H9 (cell line): ENCODE results near the gene ZSCAN16. TPM values are rescaled to one million over a fixed set of nuclear protein-coding genes. Genes with fewer than 3 reads are reported as not detected.

ENCODE experiments used
- DNase-seq: peaks from one replicate; pipeline ENCODE4 v3.0.0-alpha.2; 2017
- H2AFZ ChIP-seq: one replicate; pipeline ENCODE4 v1.6.1; 2013; ENCODE audit warnings: mild to moderate bottlenecking, low read length, control low read depth, moderate library complexity
- H2AK5ac ChIP-seq: 2 replicates; pipeline ENCODE4 v1.6.1; 2013; ENCODE audit warnings: low read length, control low read depth, mixed read lengths; ENCODE audit not compliant: insufficient read length
- H2BK120ac ChIP-seq: one replicate; pipeline ENCODE4 v1.6.1; 2013; ENCODE audit warnings: low read depth, mild to moderate bottlenecking, low read length, control low read depth, inconsistent platforms; ENCODE audit not compliant: poor library complexity, severe bottlenecking
- H2BK12ac ChIP-seq: 2 replicates; pipeline ENCODE4 v1.6.1; 2013; ENCODE audit warnings: low read length, control low read depth, mixed read lengths, low read depth; ENCODE audit not compliant: insufficient read length
- H2BK15ac ChIP-seq: 2 replicates; pipeline ENCODE4 v1.6.1; 2013; ENCODE audit warnings: low read depth, low read length, control low read depth
- H2BK20ac ChIP-seq: one replicate; pipeline ENCODE4 v1.6.1; 2013; ENCODE audit warnings: low read depth, mild to moderate bottlenecking, low read length, control low read depth, inconsistent platforms; ENCODE audit not compliant: poor library complexity, severe bottlenecking
- H2BK5ac ChIP-seq: 2 replicates; pipeline ENCODE4 v1.6.1; 2013; ENCODE audit warnings: low read length, control low read depth, mixed read lengths; ENCODE audit not compliant: insufficient read length
- H3K14ac ChIP-seq: 2 replicates; pipeline ENCODE4 v1.6.1; 2013; ENCODE audit warnings: low read length, control low read depth; ENCODE audit not compliant: insufficient read depth
- H3K18ac ChIP-seq: 2 replicates; pipeline ENCODE4 v1.6.1; 2013; ENCODE audit warnings: low read depth, mild to moderate bottlenecking, mixed read lengths, low read length, control low read depth; ENCODE audit not compliant: insufficient read length
- H3K23ac ChIP-seq: 2 replicates; pipeline ENCODE4 v1.6.1; 2013; ENCODE audit warnings: low read length, control low read depth, mixed read lengths, low read depth; ENCODE audit not compliant: insufficient read length
- H3K23me2 ChIP-seq: 2 replicates; pipeline ENCODE4 v1.6.1; 2013; ENCODE audit warnings: low read depth, mild to moderate bottlenecking, mixed read lengths, low read length, control low read depth; ENCODE audit not compliant: insufficient read length, poor library complexity, severe bottlenecking
- H3K27ac ChIP-seq: 2 replicates; pipeline ENCODE4 v1.5.1; 2013; ENCODE audit warnings: low read length, control low read depth, mixed read lengths, low read depth; ENCODE audit not compliant: insufficient read length
- H3K27me3 ChIP-seq: 2 replicates; pipeline ENCODE4 v1.6.1; 2013; ENCODE audit warnings: low read length, control low read depth, inconsistent platforms; ENCODE audit not compliant: insufficient read depth
- H3K4ac ChIP-seq: 2 replicates; pipeline ENCODE4 v1.6.1; 2013; ENCODE audit warnings: low read depth, mild to moderate bottlenecking, control low read depth, inconsistent platforms, low read length, moderate library complexity
- H3K4me1 ChIP-seq: 2 replicates; pipeline ENCODE4 v1.6.1; 2013; ENCODE audit warnings: low read length, control low read depth, inconsistent platforms; ENCODE audit not compliant: insufficient read depth
- H3K4me2 ChIP-seq: 2 replicates; pipeline ENCODE4 v1.6.1; 2013; ENCODE audit warnings: low read length, control low read depth, mixed read lengths; ENCODE audit not compliant: insufficient read length, insufficient read depth
- H3K56ac ChIP-seq: 2 replicates; pipeline ENCODE4 v1.6.1; 2013; ENCODE audit warnings: low read depth, mild to moderate bottlenecking, mixed read lengths, low read length, control low read depth; ENCODE audit not compliant: insufficient read length
- H3K79me1 ChIP-seq: 2 replicates; pipeline ENCODE4 v1.6.1; 2013; ENCODE audit warnings: low read depth, mild to moderate bottlenecking, moderate library complexity, low read length, control low read depth, inconsistent platforms; ENCODE audit not compliant: insufficient read depth, poor library complexity, severe bottlenecking
- H3K79me2 ChIP-seq: 2 replicates; pipeline ENCODE4 v1.6.1; 2013; ENCODE audit warnings: low read length, control low read depth, inconsistent platforms; ENCODE audit not compliant: insufficient read depth
- H3K9ac ChIP-seq: 2 replicates; pipeline ENCODE4 v1.6.1; 2013; ENCODE audit warnings: low read length, control low read depth, mixed read lengths; ENCODE audit not compliant: insufficient read length; ENCODE audit errors: extremely low read depth
- H3K9me3 ChIP-seq: one replicate; pipeline ENCODE4 v1.6.1; 2013; ENCODE audit warnings: low read depth, low read length, inconsistent platforms; ENCODE audit not compliant: control insufficient read depth
- H3T11ph ChIP-seq: one replicate; pipeline ENCODE4 v1.6.1; 2013; ENCODE audit warnings: mild to moderate bottlenecking, low read length, control low read depth, inconsistent platforms
- H4K20me1 ChIP-seq: one replicate; pipeline ENCODE4 v1.6.1; 2013; ENCODE audit not compliant: control insufficient read depth, insufficient read length, insufficient read depth
- H4K5ac ChIP-seq: 2 replicates; pipeline ENCODE4 v1.6.1; 2013; ENCODE audit warnings: low read depth, mild to moderate bottlenecking, mixed read lengths, low read length, control low read depth; ENCODE audit not compliant: insufficient read length
- H4K8ac ChIP-seq: replicated peaks from 2 replicates; pipeline ENCODE4 v1.6.1; 2013; ENCODE audit warnings: low read length, control low read depth, mixed read lengths, low read depth; ENCODE audit not compliant: insufficient read length
- H4K91ac ChIP-seq: 2 replicates; pipeline ENCODE4 v1.6.1; 2013; ENCODE audit warnings: low read depth, mild to moderate bottlenecking, moderate library complexity, mixed read lengths, low read length, control low read depth; ENCODE audit not compliant: insufficient read length
- H3K27ac Mint-ChIP-seq, 3 experiments: 2 replicates in 2 of 3; 3 replicates in 1 of 3; pipeline ENCODE4 v1.8.0; 2020 to 2021; ENCODE audit warnings: mixed read lengths in 3 of 3, mild to moderate bottlenecking in 1 of 3, moderate library complexity in 1 of 3
- H3K27me3 Mint-ChIP-seq: 2 replicates; pipeline ENCODE4 v1.8.0; 2021; ENCODE audit warnings: low read depth, mild to moderate bottlenecking, moderate library complexity, mixed read lengths
- H3K36me3 Mint-ChIP-seq, 3 experiments: 2 replicates in 2 of 3; 3 replicates in 1 of 3; pipeline ENCODE4 v1.8.0; 2020 to 2021; ENCODE audit warnings: low read depth in 3 of 3, mixed read lengths in 3 of 3; ENCODE audit not compliant: insufficient read depth in 1 of 3
- H3K4me1 Mint-ChIP-seq, 2 experiments: 2 replicates each; pipeline ENCODE4 v1.8.0; 2020; ENCODE audit warnings: mixed read lengths in 2 of 2
- H3K4me3 Mint-ChIP-seq, 2 experiments: 2 replicates in 1 of 2; 3 replicates in 1 of 2; pipeline ENCODE4 v1.8.0; 2020 to 2021; ENCODE audit warnings: mild to moderate bottlenecking in 2 of 2, mixed read lengths in 2 of 2, moderate library complexity in 1 of 2
- H3K9me3 Mint-ChIP-seq, 2 experiments: 2 replicates in 1 of 2; 3 replicates in 1 of 2; pipeline ENCODE4 v1.8.0; 2020; ENCODE audit warnings: mild to moderate bottlenecking in 2 of 2, mixed read lengths in 2 of 2, moderate library complexity in 1 of 2
- WGBS: extraction: QIAGEN DNeasy Blood & Tissue Kit; methylation state at CpG from one replicate; pipeline ENCODE4 v1.1.7; 2013; ENCODE audit warnings: missing lambda C conversion rate, low lambda C conversion rate, mixed read lengths; ENCODE audit not compliant: insufficient read length; ENCODE audit errors: extremely low coverage; 5-methylcytosine and 5-hydroxymethylcytosine counted together
- total RNA-seq: library from RNA; stranded (reverse); gene quantifications from 2 replicates; pipeline ENCODE4 v1.2.1, GENCODE V29; 2021
- TF ChIP-seq, protein P1 (sequence below): fragments of 200-600 bp; sonication (generic); conservative IDR thresholded peaks from 3 replicates; pipeline ENCODE4 v1.8.0; 2021; ENCODE audit warnings: antibody characterized with exemption, mild to moderate bottlenecking

The ZSCAN16 gene
- total RNA-seq, 1 experiment from 2014 or later, result 11.0 TPM

DNA sequence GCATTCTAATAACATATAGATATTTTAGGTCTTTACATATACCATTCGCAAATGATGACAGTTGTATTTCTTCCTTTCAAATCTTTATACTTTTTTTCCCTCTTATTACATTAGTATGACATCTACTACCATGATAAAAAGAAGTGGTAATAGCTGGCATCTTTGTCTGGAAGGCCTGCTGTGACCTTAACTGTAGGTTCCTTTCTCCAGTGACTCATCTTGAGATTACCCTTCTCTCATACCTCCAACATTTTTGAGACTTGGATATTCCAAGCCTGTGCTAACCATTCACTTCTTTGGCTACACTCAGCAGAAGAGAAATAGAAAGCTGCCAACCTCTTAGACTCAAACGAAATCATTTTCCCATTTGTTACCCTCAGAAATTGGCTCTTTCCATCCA, 47.6 kb downstream of the ZSCAN16 start:
- Histone ChIP-seq H2BK15ac (no peak overlapping the region), H4K5ac (no peak overlapping the region), H4K91ac (no peak overlapping the region), H3K79me1 (no peaks in the 10 kb centered on the region), H2BK5ac (no peak overlapping the region), H2BK12ac (no peak overlapping the region), H3K23ac (no peak overlapping the region), H2BK120ac (no peak overlapping the region), H3K79me2 (no peaks in the 10 kb centered on the region), H3K23me2 (no peaks in the 10 kb centered on the region), H3K4me1 (no peaks in the 10 kb centered on the region), H2AK5ac (no peak overlapping the region), H3K27ac (no peak overlapping the region), H4K8ac (no peak overlapping the region), H3K9me3 (no peaks in the 10 kb centered on the region), H3K27me3 (no peaks in the 10 kb centered on the region), H3K4ac (no peak overlapping the region), H3K18ac (no peak overlapping the region), H3T11ph (no peak overlapping the region), H2BK20ac (no peak overlapping the region), H3K9ac (no peak overlapping the region), H3K14ac (no peak overlapping the region), H3K56ac (no peak overlapping the region), H4K20me1 (no peaks in the 10 kb centered on the region), H3K4me2 (no peak overlapping the region), H2AFZ (no peak overlapping the region)
- Mint-ChIP-seq H3K27me3 (peaks cover 46% of the 10 kb centered on the region), H3K27ac (no peak overlapping the region), H3K9me3 (0 out of 5 replicates have a peak, but pooled peaks cover 0 to 2% of the 10 kb centered on the region in 2 experiments), H3K4me3 (no peak overlapping the region), H3K36me3 (no peaks in the 10 kb centered on the region), H3K4me1 (no peaks in the 10 kb centered on the region)
- TF ChIP-seq, protein P1, sequence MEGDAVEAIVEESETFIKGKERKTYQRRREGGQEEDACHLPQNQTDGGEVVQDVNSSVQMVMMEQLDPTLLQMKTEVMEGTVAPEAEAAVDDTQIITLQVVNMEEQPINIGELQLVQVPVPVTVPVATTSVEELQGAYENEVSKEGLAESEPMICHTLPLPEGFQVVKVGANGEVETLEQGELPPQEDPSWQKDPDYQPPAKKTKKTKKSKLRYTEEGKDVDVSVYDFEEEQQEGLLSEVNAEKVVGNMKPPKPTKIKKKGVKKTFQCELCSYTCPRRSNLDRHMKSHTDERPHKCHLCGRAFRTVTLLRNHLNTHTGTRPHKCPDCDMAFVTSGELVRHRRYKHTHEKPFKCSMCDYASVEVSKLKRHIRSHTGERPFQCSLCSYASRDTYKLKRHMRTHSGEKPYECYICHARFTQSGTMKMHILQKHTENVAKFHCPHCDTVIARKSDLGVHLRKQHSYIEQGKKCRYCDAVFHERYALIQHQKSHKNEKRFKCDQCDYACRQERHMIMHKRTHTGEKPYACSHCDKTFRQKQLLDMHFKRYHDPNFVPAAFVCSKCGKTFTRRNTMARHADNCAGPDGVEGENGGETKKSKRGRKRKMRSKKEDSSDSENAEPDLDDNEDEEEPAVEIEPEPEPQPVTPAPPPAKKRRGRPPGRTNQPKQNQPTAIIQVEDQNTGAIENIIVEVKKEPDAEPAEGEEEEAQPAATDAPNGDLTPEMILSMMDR, result no peak
- WGBS, result no CpG with 5 or more reads among the region's 2 CpGs
- DNase-seq, result no peak
